Mesothelial cell of epicardium (in vitro differentiated cells): ENCODE data around the gene RCL1. TPM values are rescaled to one million over a fixed set of nuclear protein-coding genes. Genes with fewer than 3 reads are reported as not detected.

Experiments used
- DNase-seq, 2 experiments: peaks; one replicate each; pipeline ENCODE4 v3.0.0; 2021; ENCODE audit warnings: low spot score in 2 of 2; ENCODE audit not compliant: unreplicated experiment in 2 of 2
- H3K27ac Mint-ChIP-seq: 2 replicates; pipeline ENCODE4 v1.8.0; 2021; ENCODE audit warnings: mixed read lengths
- H3K27me3 Mint-ChIP-seq: 2 replicates; pipeline ENCODE4 v1.8.0; 2021; ENCODE audit warnings: low read depth, mixed read lengths
- H3K36me3 Mint-ChIP-seq: 2 replicates; pipeline ENCODE4 v1.8.0; 2021; ENCODE audit warnings: mixed read lengths
- H3K4me1 Mint-ChIP-seq: 2 replicates; pipeline ENCODE4 v1.8.0; 2021; ENCODE audit warnings: mixed read lengths
- H3K4me3 Mint-ChIP-seq: 2 replicates; pipeline ENCODE4 v1.8.0; 2021; ENCODE audit warnings: mild to moderate bottlenecking, moderate library complexity, mixed read lengths
- H3K9me3 Mint-ChIP-seq: 2 replicates; pipeline ENCODE4 v1.8.0; 2021; ENCODE audit warnings: mixed read lengths
- microRNA-seq: library from miRNA; unstranded; fragments of <30 nt; microRNA quantifications from one replicate; pipeline ENCODE4 v1.2.0, GENCODE V29; 2021; ENCODE audit warnings: inconsistent platforms, mixed read lengths
- total RNA-seq: library from RNA; stranded (reverse); gene quantifications from 3 replicates; pipeline ENCODE4 v1.2.1, GENCODE V29; 2021
- TF ChIP-seq, protein P1 (sequence below): fragments of 200-600 bp; sonication (generic); IDR thresholded peaks from one replicate; pipeline ENCODE4 v1.5.0; 2021; ENCODE audit warnings: antibody characterized with exemption; ENCODE audit not compliant: unreplicated experiment

The RCL1 gene
- total RNA-seq, 1 donor from 2014 or later: 21.2 TPM

DNA sequence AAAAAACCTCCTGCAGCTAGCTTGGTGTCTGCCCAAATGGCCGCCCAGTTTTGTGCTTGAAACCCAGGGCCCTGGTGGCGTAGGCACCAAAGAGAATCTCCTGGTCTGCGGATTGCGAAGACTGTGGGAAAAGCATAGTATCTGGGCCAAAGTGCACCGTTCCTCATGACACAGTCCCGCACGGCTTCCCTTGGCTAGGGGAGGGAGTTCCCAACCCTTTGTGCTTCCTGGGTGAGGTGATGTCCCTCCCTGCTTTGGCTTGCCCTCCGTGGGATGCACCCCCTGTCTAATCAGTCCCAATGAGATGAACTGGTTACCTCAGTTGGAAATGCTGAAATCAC, 109.4 kb downstream of the RCL1 start:
- no peak overlapping the region for H3K27ac Mint-ChIP-seq
- H3K36me3 Mint-ChIP-seq: peaks cover 5% of the 10 kb centered on the region
- no peak for DNase-seq
- H3K9me3 Mint-ChIP-seq: peaks cover 19% of the 10 kb centered on the region
- no peak overlapping the region for H3K4me3 Mint-ChIP-seq
- H3K4me1 Mint-ChIP-seq: no peaks in the 10 kb centered on the region
- H3K27me3 Mint-ChIP-seq: no peaks in the 10 kb centered on the region
- TF ChIP-seq, protein P1, sequence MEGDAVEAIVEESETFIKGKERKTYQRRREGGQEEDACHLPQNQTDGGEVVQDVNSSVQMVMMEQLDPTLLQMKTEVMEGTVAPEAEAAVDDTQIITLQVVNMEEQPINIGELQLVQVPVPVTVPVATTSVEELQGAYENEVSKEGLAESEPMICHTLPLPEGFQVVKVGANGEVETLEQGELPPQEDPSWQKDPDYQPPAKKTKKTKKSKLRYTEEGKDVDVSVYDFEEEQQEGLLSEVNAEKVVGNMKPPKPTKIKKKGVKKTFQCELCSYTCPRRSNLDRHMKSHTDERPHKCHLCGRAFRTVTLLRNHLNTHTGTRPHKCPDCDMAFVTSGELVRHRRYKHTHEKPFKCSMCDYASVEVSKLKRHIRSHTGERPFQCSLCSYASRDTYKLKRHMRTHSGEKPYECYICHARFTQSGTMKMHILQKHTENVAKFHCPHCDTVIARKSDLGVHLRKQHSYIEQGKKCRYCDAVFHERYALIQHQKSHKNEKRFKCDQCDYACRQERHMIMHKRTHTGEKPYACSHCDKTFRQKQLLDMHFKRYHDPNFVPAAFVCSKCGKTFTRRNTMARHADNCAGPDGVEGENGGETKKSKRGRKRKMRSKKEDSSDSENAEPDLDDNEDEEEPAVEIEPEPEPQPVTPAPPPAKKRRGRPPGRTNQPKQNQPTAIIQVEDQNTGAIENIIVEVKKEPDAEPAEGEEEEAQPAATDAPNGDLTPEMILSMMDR: no peak

- Mint-ChIP-seq H3K4me3 (no peak overlapping the region), H3K27me3 (no peaks in the 10 kb centered on the region), H3K36me3 (peaks cover 1% of the 10 kb centered on the region), H3K9me3 (peaks cover 10% of the 10 kb centered on the region), H3K27ac (no peak overlapping the region), H3K4me1 (no peaks in the 10 kb centered on the region)
- TF ChIP-seq, protein P1: no peak
- no peak for DNase-seq
These were observed 111.8 kb downstream of the RCL1 start for GRCh38 chr9:4904322-4905134.

- Mint-ChIP-seq H3K27me3 (no peaks in the 10 kb centered on the region), H3K4me3 (no peak overlapping the region), H3K27ac (no peak overlapping the region), H3K9me3 (peaks cover 7% of the 10 kb centered on the region), H3K36me3 (peaks cover 1% of the 10 kb centered on the region), H3K4me1 (no peaks in the 10 kb centered on the region)
- DNase-seq: no peak
- TF ChIP-seq, protein P1: no peak
These were observed 112.4 kb downstream of the RCL1 start for GRCh38 chr9:4905135-4905490.

Small RNA genes within 50 kb of the gene (microRNA-seq; reads per million reads assigned to microRNA genes)
- 32.3 reads per million, percentile 51 among the genes with 10 or more reads in this experiment for gene MIR101-2

Other genes with a start within 250 kb of the RCL1 start
- gene PLPP6, start 130.7 kb upstream of the RCL1 start, total RNA-seq: 11.3 to 12.7 TPM (median 11.8 TPM) in 3 replicates
- 5.5 to 6.7 TPM (median 6.1 TPM) in 3 replicates for gene SPATA6L, start 126.5 kb upstream of the RCL1 start, total RNA-seq
- 12.6 to 13.2 TPM (median 12.7 TPM) in 3 replicates for gene CDC37L1, start 113.4 kb upstream of the RCL1 start, total RNA-seq
- gene AK3, start 51.7 kb upstream of the RCL1 start, total RNA-seq: 48.5 to 57.2 TPM (median 54.2 TPM) in 3 replicates
- 5.3 to 6.7 TPM (median 6.6 TPM) in 3 replicates for gene JAK2, start 192.3 kb downstream of the RCL1 start, total RNA-seq